Fibroblast of skin of back (primary cell): Measurements from ENCODE around the gene FLNB.
A peak's percentile ranks its signal among the peaks of the same experiment; 100 is the strongest.
"Not testable (repeated sequence)": the region's sequence is repeated elsewhere in the genome, so short reads cannot be mapped to it uniquely, and the experiment has no call there.

Experiments used
- DNase-seq: peaks from one replicate; pipeline ENCODE4 v3.0.0-alpha.2; 2013

Gene FLNB

DNA sequence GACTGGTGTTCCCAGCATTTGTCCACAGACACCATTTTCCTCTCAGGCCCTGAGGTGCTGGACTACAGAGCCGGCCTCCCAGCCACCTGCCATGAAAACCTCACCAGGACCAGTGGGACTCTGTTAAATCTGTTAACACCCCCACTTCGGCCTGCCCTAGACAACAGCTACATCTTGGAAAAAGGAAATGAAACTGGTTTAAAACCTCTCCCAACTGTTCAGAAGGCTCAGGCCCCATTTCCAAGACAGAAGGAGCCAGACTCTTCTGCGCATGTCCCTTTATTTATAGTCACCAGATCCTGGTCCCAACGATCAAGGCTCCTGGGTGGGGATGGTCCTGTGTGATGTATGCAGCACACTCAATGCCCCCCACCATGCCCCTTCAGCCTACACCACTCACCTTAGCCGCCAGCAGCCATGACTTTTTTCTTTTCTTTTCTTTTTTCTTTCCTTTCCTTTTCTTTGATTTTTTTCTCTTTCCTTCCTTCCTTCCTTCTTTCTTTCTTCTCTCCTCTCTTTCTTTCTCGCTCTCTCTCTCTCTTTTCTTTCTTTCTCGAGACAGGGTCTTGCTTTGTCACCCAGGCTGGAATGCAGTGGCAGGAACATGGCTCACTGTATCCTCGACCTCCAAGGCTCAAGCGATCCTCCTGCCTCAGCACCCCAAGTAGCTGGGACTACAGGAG is 25.5 kb upstream of the FLNB start:
- DNase-seq = no peak

DNA sequence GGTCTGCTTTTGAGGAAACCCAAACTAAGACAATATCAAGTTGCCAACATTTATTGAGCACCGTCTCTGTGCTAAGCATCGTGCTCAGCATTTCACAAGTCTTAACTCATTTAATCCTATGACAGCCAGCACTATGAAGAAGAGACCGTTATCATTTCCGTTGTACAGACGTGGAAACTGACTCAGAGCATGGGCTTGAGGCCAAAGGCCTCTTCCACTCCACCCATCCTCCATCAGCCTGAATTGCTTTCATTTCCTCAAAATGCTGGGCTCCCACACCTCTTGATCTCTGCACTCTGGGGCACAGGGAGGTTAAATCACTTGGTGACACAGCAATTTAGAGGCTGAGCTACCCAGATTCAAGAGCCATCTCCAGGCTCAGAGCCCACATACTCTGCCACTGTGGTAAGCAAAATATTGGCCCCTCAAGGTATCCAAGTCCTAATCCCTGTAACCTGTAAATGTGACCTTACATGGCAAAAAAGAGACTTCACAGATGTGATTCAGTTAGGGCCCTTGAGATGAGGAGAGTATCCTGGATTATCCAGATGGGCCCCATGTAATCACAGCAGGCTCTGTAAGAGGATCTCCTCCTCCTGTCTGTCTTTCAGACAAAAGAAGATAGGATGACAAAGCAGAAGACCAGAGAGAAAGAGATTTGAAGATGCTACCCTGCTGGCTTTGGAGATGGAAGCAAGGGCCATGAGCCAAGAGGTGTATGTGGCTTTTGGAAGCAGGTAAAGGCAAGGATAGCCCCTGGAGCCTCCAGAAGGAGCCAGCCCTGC is 24.3 kb upstream of the FLNB start:
- peak; percentile 94 for DNase-seq

DNA sequence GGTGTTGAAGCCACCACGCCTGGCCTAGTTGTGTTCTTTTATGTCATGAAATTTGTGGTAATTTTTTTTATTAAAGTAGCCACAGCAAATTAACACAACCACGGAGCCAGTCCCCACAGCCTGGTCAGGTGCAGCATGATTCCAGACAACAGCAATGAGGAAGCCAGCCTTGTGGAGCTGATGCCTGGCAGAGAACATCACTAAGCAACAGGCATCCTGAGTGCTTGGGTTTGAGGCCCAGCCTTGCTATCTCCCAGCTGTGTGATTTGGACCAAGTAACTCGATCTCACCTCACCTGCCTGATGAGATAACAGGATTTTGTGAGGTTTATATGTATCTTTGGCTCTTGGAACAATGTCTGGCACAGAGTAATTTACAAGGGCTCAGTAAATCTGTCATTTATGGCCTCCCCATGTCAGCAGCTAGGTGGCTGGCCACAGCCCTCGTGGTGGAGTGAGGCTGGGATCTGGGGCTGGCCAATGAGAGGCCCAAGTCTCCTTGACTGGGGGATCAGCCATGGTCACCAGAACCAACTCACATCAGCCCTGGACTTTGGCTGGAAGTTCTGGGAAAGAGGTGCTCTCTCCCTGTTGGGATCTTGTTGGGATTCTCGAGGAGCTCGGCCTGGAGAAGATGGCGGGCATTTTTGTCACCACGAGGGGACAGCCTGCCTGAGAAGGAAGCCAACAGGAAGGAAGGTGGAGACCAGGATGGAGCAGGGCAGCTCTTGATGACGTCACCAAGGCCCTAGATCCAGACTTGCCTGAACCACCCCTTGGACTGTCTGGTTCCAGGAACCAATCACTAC is 22.8 kb upstream of the FLNB start:
- no peak for DNase-seq

DNA sequence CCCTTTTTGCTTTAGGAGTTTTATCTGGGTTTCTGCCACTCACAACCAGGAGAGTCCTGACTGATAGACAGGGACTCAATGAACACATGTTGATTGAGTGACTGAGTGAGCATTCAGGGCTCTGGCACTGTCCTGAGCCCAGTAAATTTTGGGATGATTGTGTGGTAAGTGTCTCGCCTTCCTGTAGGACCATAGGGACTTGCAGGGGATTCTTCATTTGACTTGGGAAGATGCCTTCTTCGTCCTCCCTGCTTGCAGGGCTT is 22.3 kb upstream of the FLNB start:
- no peak for DNase-seq

DNA sequence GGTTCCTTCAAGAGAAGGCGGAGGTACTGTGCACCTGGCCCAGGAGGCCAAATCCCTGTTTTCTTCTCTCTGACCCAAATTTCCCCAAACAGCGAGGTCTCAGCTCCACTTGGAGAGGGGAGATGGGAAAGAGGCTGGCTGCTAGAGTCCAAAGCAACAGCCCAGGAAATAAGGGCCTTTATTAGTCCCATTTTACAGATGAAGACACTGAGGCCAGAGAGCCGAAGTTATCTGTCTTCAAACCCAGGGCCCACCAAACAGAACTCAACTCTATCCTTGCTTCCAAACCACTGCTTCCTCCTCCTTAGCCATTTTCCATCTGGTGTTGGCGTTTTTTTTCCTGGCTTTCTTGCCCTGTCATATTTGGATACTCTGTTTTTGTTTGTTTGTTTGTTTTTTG is 22.0 kb upstream of the FLNB start:
- no peak for DNase-seq

DNA sequence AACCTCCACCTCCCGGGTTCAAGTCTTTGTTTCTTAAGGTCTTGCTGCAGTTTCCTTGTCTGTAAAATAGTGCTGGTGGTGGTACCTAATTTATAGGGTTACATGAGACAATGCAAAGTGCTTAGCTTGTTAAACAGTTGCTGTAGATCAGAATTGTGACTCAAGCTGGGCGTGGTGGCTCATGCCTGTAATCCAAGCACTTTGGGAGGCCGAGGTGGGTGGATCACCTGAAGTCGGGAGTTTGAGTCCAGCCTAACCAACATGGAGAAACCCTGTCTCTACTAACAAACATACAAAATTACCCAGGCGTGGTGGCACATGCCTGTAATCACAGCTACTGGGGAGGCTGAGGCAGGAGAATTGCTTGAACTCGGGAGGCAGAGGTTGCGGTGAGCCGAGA is 19.0 kb upstream of the FLNB start:
- DNase-seq = not testable (repeated sequence)

DNA sequence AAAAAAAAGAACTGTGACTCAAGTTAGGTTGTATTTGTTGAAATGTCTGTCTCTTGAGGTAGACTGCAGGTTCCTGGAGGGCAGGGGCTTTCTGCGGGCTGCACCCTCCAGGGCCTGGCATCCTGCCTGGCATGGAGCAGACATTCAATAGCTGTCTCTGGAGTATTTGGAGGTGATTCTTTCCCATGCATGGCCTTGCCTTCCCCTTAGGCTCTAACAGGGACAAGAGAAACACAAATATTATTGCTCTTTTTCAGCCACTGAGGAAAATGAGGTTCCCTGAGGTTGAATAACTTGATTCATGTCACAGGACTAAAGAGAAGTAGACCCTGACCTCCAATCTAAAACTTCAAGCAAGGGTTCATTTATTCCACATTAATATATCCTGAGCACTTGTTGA is 18.6 kb upstream of the FLNB start:
- DNase-seq = no peak

DNA sequence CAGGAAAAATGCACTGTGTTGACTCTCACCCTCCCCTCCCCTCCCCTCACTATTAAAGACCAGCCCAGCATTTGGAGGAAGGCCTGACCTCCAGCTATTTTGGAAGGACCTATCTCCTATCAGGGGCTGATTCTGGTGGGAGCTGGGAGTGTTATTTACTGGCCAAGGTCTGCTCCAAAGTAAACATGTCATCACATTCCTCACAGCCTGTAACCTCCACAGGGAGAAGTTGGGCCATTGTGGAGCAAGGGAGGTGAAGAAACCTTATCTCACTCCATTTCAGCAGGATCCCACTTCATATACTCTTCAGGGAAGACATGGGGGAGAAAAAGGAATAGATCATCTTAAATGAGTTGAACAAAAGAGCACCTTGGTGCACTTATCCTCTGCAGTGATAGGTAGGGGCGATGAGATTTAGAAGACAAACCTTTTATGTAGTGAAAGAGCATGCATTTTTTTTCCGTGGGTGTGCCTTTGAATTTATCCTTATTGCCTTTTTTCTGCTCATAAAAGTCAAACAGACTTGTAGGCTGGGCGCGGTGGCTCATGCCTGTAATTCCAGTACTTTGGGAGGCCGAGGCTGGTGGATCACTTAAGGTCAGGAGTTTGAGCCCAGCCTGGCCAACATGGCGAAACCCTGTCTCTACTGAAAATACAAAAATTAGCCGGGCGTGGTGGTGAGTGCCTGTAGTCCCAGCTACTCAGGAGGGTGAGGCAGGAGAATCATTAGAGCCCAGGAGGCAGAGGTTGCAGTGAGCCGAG is 15.6 kb upstream of the FLNB start:
- no peak for DNase-seq

DNA sequence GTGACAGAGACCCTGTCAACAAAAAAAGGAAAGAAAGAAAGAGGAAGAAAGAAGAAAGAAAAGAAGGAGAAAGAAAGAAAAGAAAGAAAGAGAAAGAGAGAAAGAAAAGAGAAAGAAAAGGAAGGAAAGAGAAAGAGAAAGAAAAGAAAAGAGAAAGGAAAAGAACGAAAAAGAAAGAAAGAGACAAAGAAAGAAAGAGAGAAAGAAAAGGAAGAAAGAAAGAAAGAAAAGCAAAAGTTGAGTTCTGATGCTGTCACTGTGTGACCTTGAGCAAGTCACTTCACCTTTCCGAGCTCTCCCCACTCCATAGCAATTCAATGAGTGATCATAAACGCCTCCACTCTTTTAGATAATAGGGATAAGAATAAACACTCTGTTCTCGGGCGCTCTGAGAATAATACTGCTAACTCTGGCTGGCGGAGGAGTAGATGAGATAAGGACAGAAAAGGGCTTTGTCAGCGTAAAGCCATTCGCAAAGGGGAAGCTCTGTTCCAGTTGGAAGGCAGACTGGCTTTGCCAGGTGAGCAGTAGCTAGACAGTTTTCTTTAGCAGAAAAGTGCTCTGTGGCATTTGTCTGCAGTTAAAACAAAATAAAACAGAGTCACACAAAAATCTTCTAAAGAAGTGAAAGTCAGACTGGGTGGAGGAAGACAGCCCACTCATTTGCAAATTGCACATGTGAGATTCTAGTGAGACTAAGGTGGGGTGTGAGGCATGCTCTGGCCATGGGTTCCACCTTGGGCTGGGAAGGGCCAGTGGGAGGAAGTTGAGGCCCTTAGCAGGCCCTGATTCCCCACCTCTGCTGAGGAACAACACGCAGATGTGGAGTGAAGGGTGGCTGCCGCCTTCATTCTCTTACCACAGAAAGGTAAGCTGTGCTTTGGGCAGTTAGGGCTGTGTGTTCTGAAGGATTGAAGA is 9.6 kb upstream of the FLNB start:
- DNase-seq = no peak

DNA sequence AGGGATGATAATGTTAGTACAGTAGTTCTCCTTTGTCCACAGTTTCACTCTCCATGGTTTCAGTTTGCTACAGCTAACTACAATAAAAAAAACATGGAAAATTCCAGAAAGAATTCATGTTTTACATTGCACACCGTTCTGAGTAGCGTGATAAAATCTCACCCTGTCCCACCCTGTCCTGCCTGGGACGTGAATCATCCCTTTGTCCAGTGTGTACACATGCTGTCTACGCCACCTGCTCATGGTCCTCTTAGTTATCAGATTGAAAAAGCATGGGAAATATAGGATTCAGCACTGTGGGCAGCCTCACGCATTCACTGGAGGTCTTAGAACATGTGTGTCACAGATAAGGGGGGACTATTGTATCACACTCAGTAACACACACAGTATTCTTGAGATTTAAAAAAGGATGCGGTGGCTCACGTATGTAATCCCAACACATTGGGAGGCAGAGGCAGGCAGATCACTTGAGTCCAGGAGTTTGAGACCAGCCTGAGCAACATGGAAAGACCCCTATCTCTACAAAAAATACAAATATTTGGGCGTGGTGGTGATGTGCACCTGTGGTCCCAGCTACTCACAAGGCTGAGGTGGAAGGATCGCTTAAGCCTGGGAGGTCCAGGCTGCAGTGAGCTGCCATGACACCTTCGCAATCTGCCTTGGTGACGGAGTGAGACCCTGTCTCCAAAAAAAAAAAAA is 8.7 kb upstream of the FLNB start:
- no peak for DNase-seq

DNA sequence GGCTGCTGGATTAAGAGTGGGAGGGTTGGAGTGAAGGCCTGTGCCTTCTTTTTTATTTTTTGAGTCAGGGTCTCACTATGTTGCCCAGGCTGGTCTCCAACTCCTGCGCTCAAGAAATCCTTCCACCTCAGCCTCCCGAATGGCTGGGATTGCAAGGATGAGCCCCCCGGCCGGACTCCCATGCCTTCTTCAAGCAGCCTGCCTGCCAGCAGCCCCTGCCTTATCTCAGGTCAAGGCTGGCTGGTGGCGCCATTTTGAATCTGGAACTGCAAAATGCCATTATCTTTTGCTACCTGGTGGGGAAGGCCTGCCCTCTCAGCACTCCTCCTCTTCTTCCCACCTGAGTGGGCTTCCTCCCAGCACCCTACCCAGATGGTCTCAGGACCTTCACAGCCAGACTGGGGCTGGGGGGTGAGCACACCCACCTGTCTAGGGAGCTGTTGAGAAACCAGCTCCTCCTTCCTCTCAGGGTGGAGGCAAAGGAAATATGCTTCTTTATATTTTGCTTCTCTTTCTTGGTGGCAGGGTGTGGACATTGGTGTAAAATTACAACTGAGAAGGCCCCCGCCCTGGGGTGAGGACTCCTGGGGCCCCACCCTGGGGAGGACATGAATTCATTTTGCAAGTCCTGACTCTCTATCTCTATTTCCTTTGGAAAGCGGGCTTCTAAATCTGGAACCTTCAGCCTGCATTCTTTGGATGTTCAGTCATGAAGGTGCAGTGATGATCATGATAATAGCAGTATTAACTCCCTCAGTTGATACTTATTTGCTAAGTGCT is 7.7 kb upstream of the FLNB start:
- no peak for DNase-seq

DNA sequence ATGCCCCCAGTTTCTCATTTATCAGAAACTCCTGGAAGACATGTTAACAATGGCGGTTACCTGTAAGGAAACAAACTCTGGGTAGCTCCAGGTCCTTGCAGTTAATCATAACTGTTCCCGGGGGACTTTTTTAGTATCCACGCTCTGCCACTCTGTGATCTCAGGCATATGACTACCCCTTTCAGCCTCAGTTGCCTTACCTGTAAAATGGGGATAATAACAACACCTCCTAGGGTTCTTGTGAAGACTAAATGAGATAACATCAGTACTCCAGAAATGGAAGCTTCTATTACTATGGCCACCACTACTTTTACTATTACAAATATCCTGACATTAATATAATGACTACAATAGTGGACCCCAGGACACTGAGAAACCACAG is 7.1 kb upstream of the FLNB start:
- no peak for DNase-seq

DNA sequence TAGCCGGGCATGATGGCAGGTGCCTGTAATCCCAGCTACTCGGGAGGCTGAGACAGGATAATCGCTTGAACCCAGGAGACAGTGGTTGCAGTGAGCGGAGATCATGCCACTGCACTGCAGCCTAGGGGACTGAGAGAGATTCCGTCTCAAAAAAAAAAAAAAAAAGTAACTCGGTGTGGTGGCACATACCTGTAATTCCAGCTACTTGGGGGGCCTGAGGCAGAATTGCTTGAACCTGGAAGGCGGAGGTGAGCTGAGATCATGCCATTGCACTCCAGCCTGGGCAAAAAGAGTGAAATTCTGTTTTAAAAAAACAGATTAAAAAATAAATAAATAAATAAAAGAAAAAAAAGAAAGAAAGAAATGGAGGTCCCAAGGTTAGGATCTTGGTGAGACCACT is 6.2 kb upstream of the FLNB start:
- no peak for DNase-seq

DNA sequence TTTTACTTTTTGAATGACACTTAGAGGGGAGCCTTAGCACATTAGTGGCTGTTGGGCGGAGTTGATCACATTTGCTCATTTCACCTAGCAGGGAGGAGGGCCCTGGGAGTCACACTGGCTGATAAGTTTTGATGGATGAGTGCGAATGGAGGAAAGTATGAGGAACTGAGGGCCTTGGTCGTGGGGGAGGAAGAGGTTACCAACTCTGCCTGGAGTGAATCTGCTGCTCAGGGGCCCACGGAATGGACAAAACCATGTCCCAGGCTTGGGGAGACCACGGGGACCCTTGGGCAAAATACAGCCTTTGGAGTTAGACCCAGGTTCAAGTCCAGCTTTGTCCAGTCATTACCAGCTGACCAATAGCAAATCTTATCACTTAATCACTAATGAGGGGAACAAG is 5.1 kb upstream of the FLNB start:
- DNase-seq = no peak

DNA sequence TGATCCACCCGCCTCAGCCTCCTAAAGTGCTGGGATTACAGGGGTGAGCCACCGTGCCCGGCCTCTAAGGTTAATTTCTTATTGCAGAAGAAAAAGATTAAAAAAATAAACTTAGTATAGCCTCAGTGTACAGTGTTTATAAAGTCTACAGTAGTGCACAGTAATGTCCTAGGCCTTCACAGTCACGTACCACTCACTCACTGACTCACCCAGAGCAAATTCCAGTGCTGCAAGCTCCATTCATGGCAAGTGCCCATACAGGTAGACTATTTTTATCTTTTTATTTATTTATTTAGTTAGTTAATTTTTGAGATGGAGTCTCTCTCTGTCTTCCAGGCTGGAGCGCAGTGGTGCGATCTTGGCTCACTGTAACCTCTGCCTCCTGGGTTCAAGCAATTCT is 3.2 kb upstream of the FLNB start:
- peak; percentile 84 for DNase-seq

DNA sequence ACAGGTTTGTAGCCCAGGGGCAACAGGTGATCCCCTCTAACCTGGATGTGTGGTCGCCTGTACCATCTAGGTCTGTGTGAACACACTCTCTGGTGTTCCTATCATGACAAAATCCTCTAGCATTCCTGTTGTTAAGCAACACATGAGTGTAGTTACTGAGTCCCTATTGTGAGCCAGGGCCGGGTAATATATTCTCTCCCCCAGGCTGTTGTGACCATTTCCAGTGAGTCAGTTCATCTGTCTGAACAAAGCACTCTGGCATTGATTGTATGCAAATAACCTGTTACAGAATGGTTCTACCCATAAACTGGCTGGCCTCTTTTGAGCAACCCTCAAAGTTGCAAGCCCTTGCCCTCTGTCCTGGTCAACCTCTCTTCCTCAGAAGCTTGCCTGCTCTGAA is 2.6 kb upstream of the FLNB start:
- DNase-seq = peak; percentile 68

DNA sequence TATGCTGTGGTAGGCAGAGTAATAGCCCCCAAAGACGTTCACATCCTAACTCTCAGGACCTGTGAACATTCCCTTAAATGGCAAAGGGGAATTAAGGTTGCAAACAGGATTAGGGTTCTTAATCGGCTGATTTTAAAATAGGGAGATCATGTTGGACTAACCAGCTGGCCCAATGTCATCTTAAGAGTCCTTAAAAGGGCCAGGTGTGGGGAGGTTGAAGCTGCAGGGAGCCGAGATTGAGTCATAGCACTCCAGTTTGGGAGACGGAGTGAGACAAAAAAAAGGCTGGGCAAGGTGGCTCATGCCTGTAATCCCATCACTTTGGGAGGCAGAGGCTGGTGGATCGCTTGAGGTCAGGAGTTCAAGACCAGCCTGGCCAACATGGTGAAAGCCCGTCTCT is 1.6 kb upstream of the FLNB start:
- DNase-seq = no peak

DNA sequence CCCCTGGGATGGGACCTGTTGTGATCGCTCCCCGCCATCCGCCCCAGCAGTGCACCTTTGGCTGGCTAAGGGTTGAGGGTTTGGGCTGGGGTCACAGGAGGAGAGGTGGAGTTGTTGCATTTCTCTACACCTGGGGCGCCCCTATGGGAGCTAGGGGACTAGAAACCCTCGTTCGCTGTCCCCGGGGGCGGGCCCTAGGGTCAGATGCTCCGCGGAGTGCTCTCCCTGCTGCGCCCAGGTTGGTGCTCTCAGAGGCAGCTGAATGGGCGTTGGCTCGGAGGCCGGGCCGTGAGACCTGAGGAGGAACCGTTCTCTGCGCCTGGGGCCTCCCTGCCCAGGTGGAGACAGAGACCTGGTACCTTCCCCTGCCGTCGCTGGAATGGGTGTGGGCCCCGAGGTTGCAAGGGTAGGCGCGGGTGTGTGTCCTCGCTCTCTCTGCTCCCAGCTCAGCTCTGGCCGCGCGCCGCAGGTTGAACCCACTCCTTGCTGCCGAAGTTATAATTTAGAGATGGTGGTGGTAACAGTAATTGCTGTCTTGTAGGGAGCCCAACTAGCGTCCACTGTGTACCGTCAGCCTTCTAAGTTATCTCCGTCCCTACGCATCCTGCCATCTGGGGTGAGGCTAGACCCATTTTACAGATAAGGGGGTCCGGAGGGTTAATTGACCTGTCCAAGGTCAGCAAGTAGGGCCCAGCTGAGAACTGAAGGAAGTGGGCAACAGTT is 965 bp downstream of the FLNB start:
- DNase-seq = no peak

DNA sequence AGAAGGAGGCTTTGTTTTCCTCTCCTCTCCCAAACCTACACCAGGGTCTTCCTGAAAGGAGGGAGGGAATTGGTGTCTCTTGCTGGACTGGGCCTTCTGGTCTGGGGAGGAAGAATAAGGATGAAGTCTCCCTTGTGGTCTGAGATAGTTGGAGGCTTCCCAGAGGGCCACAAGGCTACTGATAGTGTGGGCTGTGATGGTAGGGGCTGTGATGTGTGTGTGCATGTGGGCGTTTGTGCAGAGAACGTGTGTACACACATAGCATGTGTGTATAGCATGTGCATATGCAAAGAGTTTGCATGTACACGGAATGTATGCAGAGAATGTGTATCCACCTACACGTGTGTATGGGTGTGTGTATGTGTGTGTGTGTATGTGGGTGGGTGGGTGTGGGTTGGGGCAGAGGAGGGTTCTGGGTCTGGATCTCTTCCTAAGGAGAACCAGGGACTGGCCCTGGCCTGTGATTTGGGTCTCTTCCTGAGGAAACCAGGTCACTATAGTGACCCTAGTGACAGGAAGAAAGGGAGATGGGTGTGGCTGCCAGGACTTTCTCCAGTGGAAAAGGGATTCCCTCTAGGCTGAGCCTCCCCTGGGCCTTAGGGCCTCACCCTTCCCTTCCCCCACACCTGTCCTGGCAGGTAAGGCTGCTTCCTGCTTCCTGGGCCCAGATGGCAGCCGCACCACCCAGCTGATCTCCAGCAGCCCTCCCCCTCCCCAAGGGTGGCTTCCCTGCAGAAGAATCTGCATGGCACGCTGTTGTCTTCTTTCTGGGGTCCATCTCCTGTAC is 1.7 kb downstream of the FLNB start:
- no peak for DNase-seq
